Fibroblast of skin of left biceps (primary cell): ENCODE measurements around the gene REEP2.
"Not testable (repeated sequence)": the region's sequence is repeated elsewhere in the genome, so short reads cannot be mapped to it uniquely, and the experiment has no call there.

ENCODE experiments used
- DNase-seq, 2 experiments: peaks; one replicate each; pipeline ENCODE4 v3.0.0-alpha.2; 2013; ENCODE audit warnings: low read depth in 2 of 2

The REEP2 gene

GRCh38 chr5:138466125-138466899 lies 27.5 kb downstream of the REEP2 start:
- DNase-seq: peak in 1 of 2 experiments; percentile 12

GRCh38 chr5:138466900-138467710 lies 28.2 kb downstream of the REEP2 start:
- peak in 1 of 2 experiments; percentile 8 for DNase-seq

GRCh38 chr5:138467711-138468132 lies 28.9 kb downstream of the REEP2 start:
- DNase-seq: peak in 1 of 2 experiments; percentile 5

- peak in 1 of 2 experiments; percentile 13 for DNase-seq
Measured at GRCh38 chr5:138468133-138468965, 29.5 kb downstream of the REEP2 start.

- peak in 1 of 2 experiments; percentile 5 for DNase-seq
Measured at GRCh38 chr5:138468966-138469539, 30.2 kb downstream of the REEP2 start.

- DNase-seq: peak in 1 of 2 experiments; percentile 40
Measured at GRCh38 chr5:138469540-138470321, 30.9 kb downstream of the REEP2 start.

GRCh38 chr5:138470322-138471051 lies 31.6 kb downstream of the REEP2 start:
- no peak for DNase-seq

GRCh38 chr5:138471052-138471361 lies 32.1 kb downstream of the REEP2 start:
- peak in 1 of 2 experiments; percentile 7 for DNase-seq

GRCh38 chr5:138472353-138472752 lies 33.5 kb downstream of the REEP2 start:
- DNase-seq: no peak

- DNase-seq: not testable (repeated sequence)
Measured at GRCh38 chr5:138473151-138473550, 34.3 kb downstream of the REEP2 start.

GRCh38 chr5:138476918-138477317 lies 38.1 kb downstream of the REEP2 start:
- DNase-seq: no peak

GRCh38 chr5:138482638-138483037 lies 43.8 kb downstream of the REEP2 start:
- no peak for DNase-seq

GRCh38 chr5:138488481-138488945 lies 49.7 kb downstream of the REEP2 start:
- DNase-seq: peak in 1 of 2 experiments; percentile 3

GRCh38 chr5:138489683-138490061 lies 50.8 kb downstream of the REEP2 start:
- DNase-seq: no peak

- DNase-seq: no peak
Measured at GRCh38 chr5:138490648-138491283, 51.9 kb downstream of the REEP2 start.

- no peak for DNase-seq
Measured at GRCh38 chr5:138491284-138491648, 52.4 kb downstream of the REEP2 start.

- peak; percentile 76 to 80 for DNase-seq
Measured at GRCh38 chr5:138491669-138492559, 53.1 kb downstream of the REEP2 start.

GRCh38 chr5:138492560-138493045 lies 53.7 kb downstream of the REEP2 start:
- no peak for DNase-seq
